DOHH2 (cell line): ENCODE results near the gene SEMA3D.

ENCODE experiments used
- CTCF ChIP-seq: fragments of 200-600 bp; sonication (generic); IDR thresholded peaks from one replicate; pipeline ENCODE4 v1.5.1; 2014; ENCODE audit warnings: antibody characterized with exemption, mild to moderate bottlenecking, low read depth, low read length; ENCODE audit not compliant: poor library complexity, severe bottlenecking
- EZH2phosphoT487 ChIP-seq: fragments of 200-600 bp; sonication (generic); IDR thresholded peaks from 2 replicates; pipeline ENCODE4 v1.6.1; 2017; ENCODE audit warnings: borderline replicate concordance, mild to moderate bottlenecking, antibody characterized with exemption, low read length, moderate library complexity, mixed read lengths

DNA sequence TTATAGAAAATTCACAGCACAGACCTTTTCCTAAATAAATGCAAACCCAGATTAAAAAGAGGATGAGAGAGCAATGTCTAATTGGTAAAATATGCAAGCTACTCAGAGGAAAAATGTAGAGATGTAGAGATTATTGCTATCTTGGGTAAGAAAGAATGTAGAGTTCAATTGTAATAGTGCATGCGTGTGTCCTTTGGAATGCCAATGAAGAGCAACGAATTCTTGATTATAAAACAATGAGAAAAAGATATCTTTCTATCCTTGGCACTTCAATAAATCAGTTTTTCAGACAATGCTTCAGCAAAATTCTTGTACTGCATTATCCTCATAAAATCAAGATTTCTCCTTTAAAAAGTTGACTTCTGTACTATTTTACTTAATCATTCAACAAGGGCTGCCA lies 50.9 kb downstream of the SEMA3D start:
- TF ChIP-seq CTCF (no peak), EZH2phosphoT487 (no peak)
